ENCODE data around the gene PMPCA. TPM values are rescaled to one million over a fixed set of nuclear protein-coding genes. Genes with fewer than 3 reads are reported as not detected.

The PMPCA gene
- total and polyA plus RNA-seq, 2 of the 8 experiments (the other 6 are each of a cell fraction or from before 2014, with no cell fraction given) = 60.0 to 88.2 TPM

GRCh38 chr9:136436055-136436634 lies 25.7 kb downstream of the PMPCA start:
- no peak overlapping the region for H3K4ac ChIP-seq (replicated peaks; ENCODE audit: insufficient read length, low read depth, low read length)
- H2BK5ac ChIP-seq (ENCODE audit: low read depth, low read length) = no peak overlapping the region; the same call in 1 of the 2 replicates
- no peak overlapping the region for H2AFZ ChIP-seq (ENCODE audit: low read length)
- H3K14ac ChIP-seq (ENCODE audit: insufficient read length) = no peak overlapping the region
- no peak overlapping the region for H3K23ac ChIP-seq (ENCODE audit: insufficient read length)
- no peak overlapping the region for H2AK5ac ChIP-seq (ENCODE audit: low read depth, low read length)
- peaks cover 17 to 28% of the 10 kb centered on the region in 2 experiments for H4K20me1 ChIP-seq (replicated peaks in 1 of 2; ENCODE audit: control insufficient read depth in 1 of 2, insufficient read depth in 2 of 2, low read length in 2 of 2)
- DNase-seq (ENCODE audit: low read depth in 1 of 2, low spot score in 2 of 2) (no peak), FAIRE-seq (no peak)
- peaks cover 13% of the 10 kb centered on the region for H3K79me1 ChIP-seq (ENCODE audit: low read depth, low read length)
- no peak overlapping the region for H3K4me3 ChIP-seq (ENCODE audit: extremely low read depth in 1 of 4, insufficient read depth in 2 of 4, low read depth in 3 of 4, low read length in 4 of 4)
- H3K27ac ChIP-seq (ENCODE audit: low read depth, low read length) = no peak overlapping the region
- POLR2A ChIA-PET (ENCODE audit: partially characterized antibody) = interaction anchor here (0.7 to 4.2 kb wide), 6 partner anchors 9 to 292 kb away, joined by 3 to 22 read pairs (median 3); no protein-coding TSS in a partner anchor
- no peak overlapping the region for H4K8ac ChIP-seq (ENCODE audit: extremely low read depth, insufficient read depth, low read length)
- H3K9me3 ChIP-seq (ENCODE audit: insufficient read depth in 2 of 2, low read depth in 1 of 2, low read length in 1 of 2) = no peaks in the 10 kb centered on the region
- CTCF ChIA-PET (ENCODE audit: partially characterized antibody) = interaction anchor here (0.8 to 1.9 kb wide), 6 partner anchors 9 to 236 kb away, joined by 3 to 5 read pairs (median 3); partner anchors contain the start of gene DNLZ
- H4K91ac ChIP-seq (replicated peaks; ENCODE audit: insufficient read length, low read length) = no peak overlapping the region
- H3K18ac ChIP-seq (ENCODE audit: extremely low read depth, low read length) = no peak overlapping the region
- H3K27me3 ChIP-seq (replicated peaks in 1 of 4; ENCODE audit: control insufficient read depth in 3 of 4, extremely low read depth in 1 of 4, insufficient read depth in 3 of 4, low read length in 3 of 4) = peaks cover 0 to 2% (median 0%) of the 10 kb centered on the region in 4 experiments; a peak in 2 of 7 replicates
- no peak overlapping the region for H2BK20ac ChIP-seq (ENCODE audit: low read length)
- peaks cover 0 to under 1% (median 0%) of the 10 kb centered on the region in 4 experiments; a peak in 2 of 8 replicates for H3K36me3 ChIP-seq (ENCODE audit: control insufficient read depth in 2 of 4, insufficient read depth in 4 of 4, low read length in 3 of 4)
- no peak overlapping the region for H2BK15ac ChIP-seq (ENCODE audit: low read length)
- no peak overlapping the region for H3K9ac ChIP-seq (replicated peaks in 1 of 4; ENCODE audit: extremely low read depth in 1 of 4, low read depth in 3 of 4, low read length in 3 of 4)
- H3K4me1 ChIP-seq (replicated peaks in 1 of 4; ENCODE audit: control insufficient read depth in 3 of 4, insufficient read depth in 4 of 4, low read length in 3 of 4) = peaks cover 0 to 7% (median 3%) of the 10 kb centered on the region in 4 experiments; a peak in 1 of 7 replicates
- H2BK120ac ChIP-seq (replicated peaks; ENCODE audit: low read depth, low read length) = no peak overlapping the region
- peaks cover 0 to 24% of the 10 kb centered on the region in 2 experiments; a peak in 1 of 4 replicates for H3K79me2 ChIP-seq (ENCODE audit: control insufficient read depth in 1 of 2, insufficient read depth in 2 of 2, low read length in 2 of 2)
- peaks cover 9% of the 10 kb centered on the region; the same call in 1 of the 2 replicates for H3K23me2 ChIP-seq (ENCODE audit: low read depth, low read length)
- H3K4me2 ChIP-seq (ENCODE audit: insufficient read depth in 1 of 2, low read depth in 2 of 2, low read length in 2 of 2) = no peak overlapping the region
- WGBS, 2 experiments (ENCODE audit: extremely low coverage in 1 of 2, insufficient coverage in 1 of 2, insufficient read length in 1 of 2, insufficient replicate concordance in 2 of 2, low coverage in 1 of 2, low lambda C conversion rate in 2 of 2, missing lambda C conversion rate in 1 of 2) = 87% methylated on average over 23 of the region's 25 CpGs; no CpG with 5 or more reads in 1 of the 2 experiments
- H3K56ac ChIP-seq (replicated peaks; ENCODE audit: insufficient read length, low read depth, low read length) = no peak overlapping the region
- no peak overlapping the region for H2BK12ac ChIP-seq (ENCODE audit: low read depth, low read length)
- no peak overlapping the region for H4K5ac ChIP-seq (ENCODE audit: insufficient read length, low read depth, low read length)
- TF ChIP-seq EP300 (IDR thresholded peaks at IDR 0.05; ENCODE audit: borderline replicate concordance in 1 of 2, low read depth in 2 of 2, low read length in 2 of 2) = no peak
- no peak for TF ChIP-seq SRF (IDR thresholded peaks at IDR 0.05; ENCODE audit: low read depth, low read length)
- no peak for TF ChIP-seq RAD21 (IDR thresholded peaks at IDR 0.05 in 1 of 2, conservative IDR thresholded peaks at IDR 0.05 in 1 of 2; ENCODE audit: low read depth in 2 of 2, low read length in 2 of 2)
- no peak for TF ChIP-seq RBBP5 (IDR thresholded peaks at IDR 0.05; ENCODE audit: borderline replicate concordance, low read depth, low read length)
- TF ChIP-seq RFX5 (IDR thresholded peaks at IDR 0.05; ENCODE audit: borderline replicate concordance, low read depth, low read length) = no peak
- no peak for TF ChIP-seq YY1 (IDR thresholded peaks at IDR 0.05; ENCODE audit: low read depth, low read length)
- TF ChIP-seq ATF2 (IDR thresholded peaks at IDR 0.05; ENCODE audit: low read length) = no peak
- no peak for TF ChIP-seq USF2 (IDR thresholded peaks at IDR 0.05; ENCODE audit: low read length)
- TF ChIP-seq ZNF274 (IDR thresholded peaks at IDR 0.05; ENCODE audit: borderline replicate concordance, extremely low read depth, low read length) = no peak

Data from H1 (cell line).